Head of caudate nucleus (tissue), 42 donors: ENCODE results near the gene ASH1L.

ENCODE experiments used
- DNase-seq, 42 donors: peaks; one replicate each; pipeline versions ENCODE4 v3.0.0 to v3.0.0-alpha.2; 2020 to 2021; ENCODE audit warnings: mixed read lengths in 7 of 42
- intact Hi-C: fragments of 100-400 bp; cut with DNase I; formaldehyde crosslinking; loops from one replicate; pipeline ENCODE4 v1.15.0; 2022

The ASH1L gene

DNA sequence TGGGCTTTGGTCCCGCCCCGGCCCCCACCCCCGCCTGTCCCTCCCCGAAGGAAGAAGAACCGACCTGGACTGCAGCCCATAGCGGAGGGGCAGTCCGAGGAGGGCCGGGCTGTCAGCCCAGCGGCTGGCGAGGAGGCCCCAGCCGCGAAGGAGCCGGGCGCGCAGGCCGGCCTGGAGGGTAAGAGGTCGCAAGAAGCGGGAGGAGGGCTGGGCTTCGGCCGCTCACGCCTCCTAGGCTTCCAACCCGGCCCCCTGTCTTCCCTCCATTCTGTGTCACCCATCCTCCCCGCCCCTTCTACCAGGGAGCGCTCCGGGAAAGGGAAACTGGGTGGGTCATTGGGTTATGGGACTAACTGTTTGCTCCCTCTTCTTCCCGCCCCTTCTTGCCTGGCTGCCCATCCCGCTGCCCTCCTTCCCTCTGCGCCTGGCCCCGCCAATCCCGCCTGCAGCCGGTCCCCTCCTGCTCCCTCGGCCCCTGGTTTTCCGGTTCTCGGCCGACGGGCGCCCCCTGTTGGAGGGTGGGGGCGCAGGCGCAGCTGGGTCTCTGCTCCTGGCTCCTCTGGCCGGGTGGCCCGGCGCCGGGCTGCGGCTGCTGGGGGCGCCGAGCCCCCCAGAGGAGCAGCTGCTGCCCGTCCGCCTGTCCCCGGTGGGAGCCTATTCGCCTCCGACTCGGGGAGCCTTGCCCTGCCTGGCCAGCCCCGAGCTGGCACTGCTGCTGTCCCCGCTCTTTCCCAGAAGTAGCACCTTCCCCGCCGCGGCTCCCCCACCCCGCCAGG, 239.5 kb downstream of the ASH1L start:
- intact Hi-C loops: loop anchor here (5.0 kb wide), 1 partner anchor 46 kb away; the partner anchor contains the start of gene HCN3
- peak; percentile 52 to 94 (median 86) for DNase-seq

DNA sequence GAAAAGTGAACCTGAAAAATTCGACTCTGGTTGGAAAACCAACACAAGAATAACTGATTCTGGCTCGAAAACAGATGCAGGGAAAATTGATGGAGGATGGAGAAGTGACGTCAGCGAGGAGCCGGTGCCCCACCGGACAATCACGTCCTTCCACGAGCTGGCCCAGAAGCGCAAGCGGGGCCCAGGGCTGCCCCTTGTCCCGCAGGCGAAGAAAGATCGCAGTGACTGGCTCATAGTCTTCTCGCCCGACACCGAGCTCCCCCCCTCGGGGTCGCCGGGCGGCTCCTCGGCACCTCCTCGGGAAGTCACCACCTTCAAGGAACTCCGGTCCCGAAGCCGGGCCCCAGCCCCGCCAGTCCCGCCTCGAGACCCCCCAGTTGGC, 240.0 kb downstream of the ASH1L start:
- peak in 15 of 42 donors; percentile 15 to 58 (median 32) for DNase-seq
- intact Hi-C loops: loop anchor here (5.0 kb wide), 1 partner anchor 45 kb away; the partner anchor contains the start of gene HCN3

DNA sequence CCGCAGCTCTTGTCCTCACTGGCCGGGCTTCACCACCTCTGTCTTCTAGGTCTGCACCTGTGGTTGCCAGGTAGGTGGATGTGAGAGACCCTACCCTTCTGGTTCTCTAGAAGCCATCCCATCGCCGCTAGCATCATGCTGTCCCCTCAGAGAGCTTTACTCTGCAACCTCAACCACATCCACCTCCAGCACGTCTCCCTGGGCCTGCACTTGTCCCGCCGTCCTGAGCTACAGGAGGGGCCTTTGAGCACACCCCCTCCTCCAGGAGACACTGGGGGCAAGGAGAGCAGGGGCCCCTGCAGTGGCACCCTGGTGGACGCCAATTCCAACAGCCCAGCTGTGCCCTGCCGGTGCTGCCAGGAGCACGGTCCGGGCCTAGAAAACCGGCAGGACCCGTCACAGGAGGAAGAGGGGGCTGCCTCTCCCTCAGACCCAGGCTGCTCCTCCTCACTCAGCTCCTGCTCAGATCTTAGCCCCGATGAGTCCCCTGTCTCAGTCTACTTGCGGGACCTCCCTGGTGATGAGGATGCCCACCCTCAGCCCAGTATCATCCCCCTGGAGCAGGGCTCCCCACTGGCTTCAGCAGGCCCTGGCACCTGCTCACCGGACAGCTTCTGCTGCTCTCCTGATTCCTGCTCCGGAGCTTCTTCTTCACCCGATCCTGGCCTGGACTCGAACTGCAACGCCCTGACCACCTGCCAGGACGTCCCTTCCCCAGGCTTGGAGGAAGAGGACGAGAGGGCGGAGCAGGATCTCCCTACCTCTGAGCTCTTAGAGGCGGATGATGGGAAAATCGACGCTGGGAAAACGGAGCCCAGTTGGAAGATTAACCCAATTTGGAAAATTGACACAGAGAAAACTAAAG, 240.7 kb downstream of the ASH1L start:
- peak in 2 of 42 donors; percentile 6 to 12 for DNase-seq
- intact Hi-C loops: loop anchor here (5.0 kb wide), 1 partner anchor 45 kb away; the partner anchor contains the start of gene HCN3

DNA sequence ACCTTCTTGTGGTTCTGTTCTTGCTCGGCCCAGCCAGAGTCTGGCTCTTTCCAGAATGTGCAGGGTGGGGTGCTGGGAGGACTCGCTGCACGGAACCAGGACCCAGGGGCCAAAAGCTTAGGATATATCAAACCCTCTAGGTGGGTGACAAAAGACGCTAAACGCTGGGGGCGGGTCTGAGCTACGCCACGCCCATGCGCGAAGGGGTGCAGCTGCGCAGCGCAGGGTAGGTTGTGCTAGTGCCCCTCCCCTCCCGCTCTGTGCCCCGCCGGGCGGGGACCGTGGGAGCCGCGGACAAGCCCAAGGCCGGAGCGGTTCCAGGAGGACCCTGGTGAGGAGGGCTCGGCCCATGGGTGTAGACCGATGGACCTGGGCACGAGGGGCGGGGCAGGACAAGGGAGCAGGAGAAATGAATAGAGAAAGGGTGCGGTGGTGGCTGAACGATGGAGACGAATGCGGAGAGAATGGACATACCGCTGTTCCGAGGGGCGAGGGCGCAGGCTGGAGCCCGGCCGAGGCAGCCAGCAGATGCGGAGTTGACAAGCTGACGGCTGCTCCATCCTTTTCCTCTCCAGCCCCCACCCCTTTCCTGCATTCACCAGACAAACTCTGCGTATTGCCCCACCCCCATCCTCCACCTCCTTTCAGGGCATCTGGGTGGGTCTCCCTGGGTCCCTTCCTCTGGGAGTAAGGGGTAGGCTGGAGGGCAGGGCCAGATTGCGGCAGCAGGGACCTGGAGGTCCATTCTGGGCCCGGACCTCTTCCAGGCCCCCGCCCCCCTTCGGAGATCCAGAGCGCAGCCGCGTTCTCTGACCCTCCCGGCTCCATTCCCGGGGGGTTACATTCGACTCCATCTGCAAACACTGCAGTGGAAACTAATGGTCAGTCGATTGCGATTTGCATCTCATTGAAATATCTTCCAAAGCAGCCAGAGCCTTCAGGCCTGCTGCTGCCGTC, 241.7 kb downstream of the ASH1L start, which contains the start of gene RUSC1:
Gene RUSC1 (plus strand): TSS at position 234 of the 957 bp plus-strand sequence. CDS start 880 bp downstream, outside the sequence.
- intact Hi-C loops: loop anchor here (5.0 kb wide), 1 partner anchor 44 kb away; the partner anchor contains the start of gene HCN3
- peak; percentile 80 to 95 (median 89) for DNase-seq

DNA sequence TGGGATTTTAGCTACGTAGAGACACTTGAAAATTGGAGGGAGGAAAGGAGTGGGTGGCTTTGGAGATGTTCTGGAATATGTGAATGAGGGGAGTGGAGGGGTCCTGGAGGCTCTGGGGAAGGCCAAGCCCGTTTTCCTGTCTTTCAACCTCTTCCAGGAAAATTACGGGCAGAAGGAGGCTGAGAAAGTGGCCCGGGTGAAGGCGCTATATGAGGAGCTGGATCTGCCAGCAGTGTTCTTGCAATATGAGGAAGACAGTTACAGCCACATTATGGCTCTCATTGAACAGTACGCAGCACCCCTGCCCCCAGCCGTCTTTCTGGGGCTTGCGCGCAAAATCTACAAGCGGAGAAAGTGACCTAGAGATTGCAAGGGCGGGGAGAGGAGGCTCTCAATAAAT, 242.4 kb downstream of the ASH1L start:
- peak in 1 of 42 donors; percentile 8 for DNase-seq
- intact Hi-C loops: loop anchor here (5.0 kb wide), 1 partner anchor 43 kb away; the partner anchor contains the start of gene HCN3

DNA sequence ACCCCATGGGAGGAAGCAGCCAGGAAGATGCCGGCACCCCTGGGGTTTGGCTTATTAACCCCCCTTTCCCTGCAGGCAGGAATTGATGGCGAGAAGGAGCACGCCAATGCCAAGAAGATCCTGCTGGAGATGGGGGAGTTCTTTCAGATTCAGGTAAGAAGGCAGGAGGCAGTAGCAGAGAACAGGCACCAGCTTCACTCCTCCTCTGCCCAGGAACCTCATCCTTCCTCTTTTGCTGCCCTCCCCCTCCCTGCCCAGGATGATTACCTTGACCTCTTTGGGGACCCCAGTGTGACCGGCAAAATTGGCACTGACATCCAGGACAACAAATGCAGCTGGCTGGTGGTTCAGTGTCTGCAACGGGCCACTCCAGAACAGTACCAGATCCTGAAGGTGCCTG, 243.1 kb downstream of the ASH1L start:
- no peak for DNase-seq
- intact Hi-C loops: no loop called here

DNA sequence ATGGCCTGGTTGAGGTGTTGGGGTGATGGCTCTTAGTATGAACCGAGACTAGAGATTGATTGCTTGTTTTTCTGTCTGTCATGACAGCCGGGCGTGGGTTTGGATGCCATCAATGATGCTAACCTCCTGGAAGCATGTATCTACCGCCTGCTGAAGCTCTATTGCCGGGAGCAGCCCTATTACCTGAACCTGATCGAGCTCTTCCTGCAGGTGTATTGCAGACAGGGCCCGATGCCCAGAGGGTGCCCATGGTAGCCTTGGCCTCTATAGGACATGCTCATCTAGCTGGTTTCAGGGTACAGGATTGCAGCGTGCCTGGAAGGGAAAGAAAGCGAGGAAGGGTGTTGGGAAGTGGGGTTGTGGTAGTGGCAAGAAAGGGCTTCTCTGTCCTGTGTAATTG, 244.5 kb downstream of the ASH1L start:
- intact Hi-C loops: no loop called here
- no peak for DNase-seq

DNA sequence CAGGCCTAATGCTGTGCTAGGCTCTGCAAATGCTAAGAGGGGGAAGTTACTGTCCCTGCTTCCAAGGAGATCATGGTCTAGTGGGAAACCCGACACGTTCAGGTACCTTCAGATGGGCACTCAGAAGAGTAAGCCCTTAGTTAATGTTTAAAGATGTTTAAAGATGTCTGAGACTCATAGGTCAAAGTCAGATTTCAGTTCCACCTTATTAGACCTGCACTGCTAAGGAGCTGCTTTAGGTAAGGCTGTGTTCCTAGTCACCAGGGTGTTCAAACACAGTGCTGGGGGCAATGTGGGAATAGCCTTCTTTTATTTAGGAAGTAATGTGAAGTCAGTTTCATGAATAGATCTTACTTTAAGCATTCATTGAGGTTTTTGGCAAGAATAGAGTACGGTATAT, 245.7 kb downstream of the ASH1L start:
- DNase-seq: no peak
- intact Hi-C loops: no loop called here

DNA sequence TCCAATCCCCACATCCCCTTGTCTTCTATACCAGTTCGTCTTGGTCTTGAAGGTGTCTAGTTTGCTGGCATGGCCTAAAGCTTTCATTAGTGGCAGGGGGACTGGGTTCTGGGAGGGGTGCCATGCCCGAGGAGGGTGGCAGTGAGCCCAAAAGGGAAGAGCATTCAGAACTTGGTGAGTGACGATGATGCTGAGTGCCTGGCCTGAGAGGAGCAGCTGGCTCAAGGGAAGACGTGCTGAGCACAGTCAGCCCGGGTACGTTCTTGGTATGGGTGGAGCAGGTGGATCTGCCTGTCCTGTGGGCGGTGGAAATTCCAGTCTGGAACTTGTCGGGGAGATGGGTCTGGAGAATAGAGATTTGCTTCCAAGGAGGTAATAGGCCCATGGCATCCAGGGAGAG, 249.3 kb downstream of the ASH1L start:
- DNase-seq: peak in 2 of 42 donors; percentile 7 to 21
- intact Hi-C loops: no loop called here

DNA sequence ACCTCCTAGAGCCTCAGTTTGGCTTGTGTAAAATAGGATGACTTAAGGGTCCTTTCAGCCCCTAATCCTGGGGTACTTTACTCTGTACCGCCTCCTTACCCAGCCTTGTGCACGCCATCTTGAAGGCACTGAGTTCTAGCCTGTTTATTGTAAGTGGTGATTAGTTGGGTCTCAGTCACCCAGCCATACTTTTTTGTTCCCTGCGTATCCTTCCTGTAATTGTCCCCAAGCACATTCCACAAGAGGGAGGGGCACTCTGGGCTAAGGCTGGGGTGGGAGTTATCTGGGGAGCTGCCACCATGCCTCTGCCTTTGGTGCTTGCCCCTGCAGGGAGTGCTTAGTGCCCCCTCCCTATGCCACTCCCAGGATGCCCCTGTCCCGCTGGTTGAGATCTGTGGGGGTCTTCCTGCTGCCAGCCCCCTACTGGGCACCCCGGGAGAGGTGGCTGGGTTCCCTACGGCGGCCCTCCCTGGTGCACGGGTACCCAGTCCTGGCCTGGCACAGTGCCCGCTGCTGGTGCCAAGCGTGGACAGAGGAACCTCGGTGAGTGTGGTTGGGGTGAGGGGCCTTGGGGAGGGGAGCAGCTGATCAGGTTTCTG, 253.1 kb downstream of the ASH1L start:
- intact Hi-C loops: no loop called here
- peak in 5 of 42 donors; percentile 7 to 38 (median 8) for DNase-seq

DNA sequence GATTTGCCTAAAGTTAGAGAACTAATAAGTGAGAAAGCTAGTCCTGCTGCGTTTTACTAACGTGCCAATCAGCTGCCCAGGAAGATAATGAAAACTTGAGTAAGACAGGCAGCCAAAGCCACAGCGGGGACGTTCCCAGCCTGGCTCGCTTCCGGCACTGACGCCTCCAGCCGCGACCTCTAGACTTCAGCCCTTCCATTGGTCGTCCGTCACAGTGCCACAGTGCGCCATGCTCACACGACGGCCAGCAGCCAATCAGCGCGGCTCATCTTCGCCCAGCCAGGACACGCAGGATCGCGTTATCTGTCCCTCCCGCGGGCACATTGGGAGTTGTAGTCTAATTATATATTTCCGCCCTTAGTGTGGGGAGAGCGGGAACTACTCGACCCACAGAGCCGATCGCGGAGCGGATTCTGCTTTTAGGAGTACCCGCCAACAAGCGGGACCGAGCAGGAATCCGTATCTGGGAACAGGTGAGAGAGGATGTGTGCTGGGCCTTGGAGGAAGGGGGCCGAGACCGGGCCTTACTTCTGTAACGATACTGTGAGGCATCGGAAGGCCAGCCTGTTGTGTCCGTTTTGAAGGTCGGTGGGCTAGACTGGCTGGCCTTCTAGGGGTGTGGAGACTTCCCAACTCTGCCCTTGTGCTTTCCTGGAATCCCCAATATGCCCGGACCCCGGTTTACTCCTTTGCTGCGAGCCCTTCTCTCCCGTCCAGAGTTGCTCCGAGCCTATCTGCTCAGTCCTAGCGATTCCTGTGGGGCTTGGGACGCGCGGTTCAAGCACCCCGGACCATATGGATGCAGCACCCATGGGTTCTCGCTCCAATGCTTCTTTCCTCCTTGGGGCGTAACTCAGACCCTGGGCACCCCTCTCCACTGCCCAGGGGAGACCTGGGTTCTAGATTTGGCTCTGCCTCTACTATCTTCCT, 253.8 kb downstream of the ASH1L start, which contains the start of gene FDPS:
Gene FDPS (plus strand): TSS at position 374 of the 930 bp plus-strand sequence. CDS start 924 bp downstream, outside the sequence.
- intact Hi-C loops: no loop called here
- DNase-seq: peak; percentile 98 to 100 (median 100)

DNA sequence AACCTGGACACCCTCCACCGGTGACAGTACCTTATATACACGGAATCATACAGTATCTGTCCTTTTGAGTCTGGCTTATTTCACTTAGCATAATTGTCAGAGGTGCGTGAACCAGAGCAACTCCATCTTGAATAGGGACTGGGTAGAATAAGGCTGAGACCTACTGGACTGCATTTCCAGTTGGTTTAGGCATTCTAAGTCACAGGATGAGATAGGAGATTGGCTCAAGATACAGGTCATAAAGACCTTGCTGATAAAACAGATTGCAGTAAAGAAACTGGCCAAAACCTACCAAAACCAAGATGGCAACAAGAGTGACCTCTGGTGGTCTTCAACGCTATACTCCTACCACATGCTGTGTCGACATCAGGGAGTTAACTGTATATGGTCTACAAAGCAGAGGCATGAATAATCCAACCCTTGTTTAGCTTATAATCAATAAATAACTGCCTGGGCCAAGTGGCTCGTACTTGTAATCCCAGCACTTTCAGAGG, 255.3 kb downstream of the ASH1L start:
- DNase-seq: peak in 1 of 42 donors; percentile 29
- intact Hi-C loops: no loop called here

DNA sequence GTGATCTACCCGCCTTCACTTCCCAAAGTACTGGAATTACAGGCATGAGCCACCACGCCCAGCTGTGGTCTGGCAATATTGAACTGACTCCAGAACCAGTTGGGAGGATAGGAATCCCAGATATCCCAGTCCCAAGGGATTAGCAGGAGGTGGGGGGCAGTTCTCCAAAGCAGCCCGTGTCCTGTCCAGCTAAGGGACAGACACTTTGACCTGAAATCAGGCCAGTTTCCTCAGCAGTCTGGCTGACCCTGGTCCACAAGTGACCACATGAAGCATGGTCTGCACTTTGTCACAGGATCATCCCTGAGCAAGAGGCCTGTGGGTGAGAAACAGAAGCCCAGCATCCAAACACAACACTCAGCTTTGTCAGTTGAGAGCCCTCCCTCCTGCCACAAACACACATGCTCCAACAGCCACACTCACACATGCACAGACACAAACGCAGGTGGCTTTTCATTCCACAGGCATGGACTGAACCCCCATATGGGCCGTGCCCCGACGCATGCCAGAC, 256.7 kb downstream of the ASH1L start:
- intact Hi-C loops: no loop called here
- no peak for DNase-seq

DNA sequence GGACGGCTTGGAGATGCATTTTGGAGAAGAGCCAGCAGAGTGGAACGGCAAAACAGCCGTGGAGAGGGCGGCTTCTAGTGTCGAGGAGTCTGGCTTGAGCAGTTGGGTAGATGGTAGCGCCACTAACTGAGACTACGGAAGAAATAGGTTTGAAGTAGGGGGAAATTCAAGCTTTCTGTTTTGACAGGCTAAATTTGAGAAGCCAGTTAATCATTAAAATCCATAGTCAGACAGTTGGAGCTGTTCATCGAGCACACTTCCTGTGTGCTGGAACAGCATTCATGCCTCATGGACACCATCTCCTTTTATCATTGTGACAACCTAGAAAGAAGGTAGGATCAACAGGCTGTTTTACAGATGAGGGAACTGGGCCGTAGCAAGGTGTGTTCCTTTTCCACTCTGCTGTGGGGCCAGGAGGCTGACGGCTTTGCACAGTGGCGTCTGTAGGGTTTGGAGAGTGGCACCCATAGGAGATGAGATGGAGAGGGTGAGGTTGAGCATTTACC, 258.0 kb downstream of the ASH1L start:
- DNase-seq: no peak
- intact Hi-C loops: no loop called here

DNA sequence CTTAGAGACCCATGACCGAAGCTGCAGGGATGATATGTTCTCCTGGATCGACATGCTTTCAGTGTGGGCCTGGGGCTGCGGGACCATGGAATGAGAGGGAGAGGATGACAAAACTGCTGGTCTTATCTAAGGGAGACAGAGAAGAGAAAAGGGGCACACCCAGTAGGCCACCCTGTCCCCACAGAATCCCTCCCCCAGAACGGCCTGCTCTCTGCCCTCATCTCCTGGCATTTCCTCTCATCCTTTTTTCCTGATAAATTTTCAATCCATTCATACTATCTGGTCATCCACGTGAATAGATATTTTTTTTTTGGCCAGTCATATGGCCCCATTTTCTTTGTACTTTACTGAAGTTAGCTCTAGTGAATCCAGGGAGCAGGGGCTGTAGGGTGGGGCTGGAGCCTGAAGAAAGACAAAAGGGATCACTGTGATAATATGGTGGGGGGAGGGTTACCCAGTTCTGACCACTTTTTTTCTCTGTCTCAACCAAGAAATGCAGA, 261.2 kb downstream of the ASH1L start, which contains the start of gene PKLR:
Gene PKLR (minus strand): TSS at position 97 of the 500 bp plus-strand sequence. CDS start 43 bp downstream, at position 54.
- no peak for DNase-seq
- intact Hi-C loops: no loop called here
